Adipocyte (in vitro differentiated cells): ENCODE results near the gene NPDC1.

Experiments
- DNase-seq: peaks from one replicate; pipeline ENCODE4 v3.0.0-alpha.2; 2015; ENCODE audit warnings: low read depth
- H3K27me3 ChIP-seq: replicated peaks from 2 replicates; pipeline ENCODE4 v1.7.0; 2013; ENCODE audit warnings: mild to moderate bottlenecking, low read length, moderate library complexity; ENCODE audit not compliant: control insufficient read depth, insufficient read depth
- H3K36me3 ChIP-seq: 2 replicates; pipeline ENCODE4 v1.7.0; 2013; ENCODE audit warnings: low read length, mild to moderate bottlenecking, moderate library complexity; ENCODE audit not compliant: control insufficient read depth, insufficient read depth, severe bottlenecking
- H3K4me1 ChIP-seq: 2 replicates; pipeline ENCODE4 v1.7.0; 2013; ENCODE audit warnings: mild to moderate bottlenecking, low read length, moderate library complexity; ENCODE audit not compliant: control insufficient read depth, insufficient read depth
- H3K4me3 ChIP-seq: 2 replicates; pipeline ENCODE4 v1.7.0; 2013; ENCODE audit warnings: mild to moderate bottlenecking, low read length, moderate library complexity
- H3K9ac ChIP-seq: 2 replicates; pipeline ENCODE4 v1.7.0; 2013; ENCODE audit warnings: mild to moderate bottlenecking, low read length, moderate library complexity
- H3K9me3 ChIP-seq: 2 replicates; pipeline ENCODE4 v1.7.0; 2013; ENCODE audit warnings: mild to moderate bottlenecking, low read length, moderate library complexity; ENCODE audit not compliant: control insufficient read depth

The NPDC1 gene

DNA sequence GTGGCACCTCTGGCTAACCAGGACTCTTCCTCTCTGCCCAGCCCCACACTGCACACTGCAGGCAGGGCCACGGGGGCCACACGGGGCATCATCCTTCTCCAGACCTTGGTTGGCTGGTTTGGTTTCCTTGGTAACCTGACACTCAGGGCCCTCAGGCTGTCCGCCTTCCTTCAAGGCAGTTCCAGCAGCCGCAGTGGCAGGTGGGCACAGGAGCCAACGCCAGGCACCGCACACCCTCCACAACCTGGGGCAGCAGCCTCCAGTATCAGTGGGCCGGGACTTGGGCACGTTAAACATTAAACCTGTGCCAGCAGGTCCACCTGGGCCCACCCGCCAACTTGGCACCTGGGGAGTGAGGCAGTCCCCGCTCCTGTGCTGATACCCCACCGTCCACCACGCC, 1.9 kb downstream of the NPDC1 start:
- H3K9ac ChIP-seq = peak overlapping the region; percentile 82
- no peaks in the 10 kb centered on the region for H3K9me3 ChIP-seq
- H3K36me3 ChIP-seq = peaks cover 11% of the 10 kb centered on the region
- H3K27me3 ChIP-seq = peaks cover 13% of the 10 kb centered on the region
- no peak overlapping the region for H3K4me3 ChIP-seq
- H3K4me1 ChIP-seq = peaks cover 17% of the 10 kb centered on the region
- DNase-seq = no peak

DNA sequence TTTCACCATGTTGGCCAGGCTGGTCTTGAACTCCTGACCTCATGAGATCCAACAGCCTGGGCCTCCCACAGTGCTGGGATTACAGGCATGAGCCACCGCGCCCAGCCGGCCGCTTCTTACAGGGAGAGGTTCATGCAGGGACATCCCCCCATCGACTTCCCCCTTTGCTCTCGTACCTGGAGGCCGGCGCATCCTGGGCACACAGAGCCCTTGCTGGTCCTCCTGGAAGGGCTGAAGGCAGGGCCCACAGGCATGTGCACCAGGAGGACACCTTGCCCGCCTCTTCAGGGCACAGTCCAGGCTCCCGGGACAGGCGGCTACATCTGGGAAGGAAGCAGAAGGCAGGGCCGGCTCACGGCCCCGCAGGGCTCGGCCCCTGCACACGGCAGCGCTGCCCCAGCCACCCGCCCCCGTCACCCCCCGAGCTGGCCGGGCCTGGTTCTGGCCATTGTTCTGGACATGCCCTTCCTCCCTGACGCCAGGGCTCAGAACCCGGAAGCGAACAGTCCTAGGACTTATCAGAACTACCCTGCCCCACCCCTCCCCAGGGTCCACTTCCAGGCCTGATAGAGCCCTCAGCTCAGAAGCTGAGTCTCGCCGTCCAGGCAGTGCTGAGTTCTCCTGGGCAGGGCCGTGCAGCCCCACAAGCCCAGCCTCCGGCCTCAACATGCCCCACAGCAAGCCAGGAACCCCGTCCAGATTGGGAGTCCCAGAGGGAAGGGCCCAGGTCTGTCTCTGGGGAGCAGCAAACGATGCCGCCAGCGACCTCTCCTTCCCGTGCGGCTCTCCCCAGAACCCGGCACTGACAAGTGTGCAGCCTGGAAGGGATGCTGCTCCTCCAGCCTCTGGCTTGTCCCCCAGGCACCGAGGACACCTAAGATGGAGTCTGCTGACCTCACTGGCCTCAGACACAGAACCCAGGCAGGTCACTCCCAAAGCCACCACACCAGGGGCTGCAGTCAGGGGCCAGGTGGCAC, 2.9 kb downstream of the NPDC1 start:
- no peak for DNase-seq
- Histone ChIP-seq H3K4me3 (no peak overlapping the region), H3K9ac (peak overlapping the region; percentile 22), H3K36me3 (peaks cover 13% of the 10 kb centered on the region), H3K4me1 (peaks cover 17% of the 10 kb centered on the region), H3K9me3 (no peaks in the 10 kb centered on the region), H3K27me3 (peaks cover 12% of the 10 kb centered on the region)

DNA sequence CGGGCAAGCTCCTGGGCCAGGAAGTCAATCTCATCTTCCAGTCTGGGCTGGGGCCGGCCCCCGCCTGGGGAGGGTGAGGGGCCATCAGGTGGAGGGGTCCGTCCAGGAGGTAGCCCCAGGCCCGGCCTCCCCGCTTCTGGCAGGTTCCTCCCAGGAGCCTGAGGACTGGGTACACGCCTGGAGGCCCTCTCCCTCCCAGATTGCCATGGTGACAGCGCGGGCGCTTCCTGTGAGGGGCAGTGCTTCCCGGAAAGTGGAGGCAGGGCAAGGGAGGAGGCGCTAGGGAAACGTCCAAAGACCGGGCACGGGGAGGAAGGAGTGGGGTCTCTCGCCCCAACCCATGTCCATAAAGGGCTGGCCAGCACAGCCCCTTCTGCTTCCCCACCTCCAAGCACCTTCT, 4.9 kb downstream of the NPDC1 start:
- Histone ChIP-seq H3K9ac (no peak overlapping the region), H3K4me1 (peaks cover 14% of the 10 kb centered on the region), H3K9me3 (no peaks in the 10 kb centered on the region), H3K4me3 (no peak overlapping the region), H3K27me3 (no peaks in the 10 kb centered on the region), H3K36me3 (peaks cover 13% of the 10 kb centered on the region)
- DNase-seq = no peak

DNA sequence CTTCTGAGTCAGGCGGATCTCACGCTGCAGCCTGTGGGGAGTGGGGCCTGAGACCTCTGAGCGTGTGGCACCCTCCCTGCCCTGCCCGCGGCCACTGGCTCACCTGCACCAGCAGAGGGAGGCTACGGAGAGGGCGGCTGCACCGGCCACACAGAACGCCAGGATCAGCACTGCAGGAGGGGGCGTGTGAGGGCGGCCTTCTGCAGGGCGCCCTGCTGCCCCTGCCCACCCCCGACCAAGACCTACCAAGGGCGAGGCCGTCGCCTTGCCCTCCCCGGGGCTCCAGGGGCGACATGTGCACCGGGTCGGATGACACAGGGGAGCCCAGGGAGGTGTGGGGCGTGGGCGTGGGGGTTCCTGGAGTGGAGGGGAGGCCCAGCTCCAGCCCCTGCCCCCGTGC, 5.4 kb downstream of the NPDC1 start:
- Histone ChIP-seq H3K36me3 (peaks cover 13% of the 10 kb centered on the region), H3K4me3 (no peak overlapping the region), H3K4me1 (peaks cover 14% of the 10 kb centered on the region), H3K27me3 (no peaks in the 10 kb centered on the region), H3K9ac (no peak overlapping the region), H3K9me3 (no peaks in the 10 kb centered on the region)
- no peak for DNase-seq

DNA sequence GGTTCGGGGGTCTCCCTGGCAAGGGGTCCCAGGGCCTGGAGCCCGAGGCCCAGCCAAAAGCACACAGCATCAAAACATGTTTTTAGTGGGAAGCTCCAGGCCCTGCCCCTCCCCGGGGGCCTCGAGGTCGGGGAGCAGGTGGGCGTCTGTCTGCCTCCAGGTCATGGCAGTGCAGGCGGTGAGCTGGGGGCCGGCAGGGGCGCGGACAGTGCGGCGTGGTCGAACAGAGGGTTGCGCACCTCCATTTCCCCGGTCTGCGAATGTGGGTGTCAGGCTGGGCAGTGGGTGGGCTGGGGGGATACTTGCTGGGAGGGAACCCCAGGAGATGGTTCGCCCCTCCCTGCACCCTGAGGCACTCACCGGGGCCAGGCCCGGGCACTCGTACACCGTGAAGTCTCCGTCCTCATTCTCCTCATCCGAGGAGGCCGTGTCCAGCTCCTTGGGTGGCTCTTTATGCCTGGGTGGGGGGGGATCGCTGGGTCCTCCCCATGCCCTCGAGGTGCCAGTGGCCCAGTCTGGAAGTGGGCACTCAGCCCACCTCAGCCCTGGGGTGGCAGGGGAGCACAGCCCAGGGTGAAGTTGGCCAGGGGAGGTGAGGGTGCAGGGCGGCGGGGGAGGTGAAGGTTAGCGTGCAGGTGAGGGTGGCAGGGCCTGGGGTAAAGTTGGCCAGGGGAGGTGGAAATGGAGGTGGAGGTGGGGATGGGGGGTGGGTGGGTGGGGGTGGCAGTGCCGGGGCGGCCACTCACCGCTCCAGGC, 6.2 kb downstream of the NPDC1 start:
- peaks cover 9% of the 10 kb centered on the region for H3K4me1 ChIP-seq
- no peaks in the 10 kb centered on the region for H3K27me3 ChIP-seq
- H3K9ac ChIP-seq = no peak overlapping the region
- peaks cover 13% of the 10 kb centered on the region for H3K36me3 ChIP-seq
- H3K4me3 ChIP-seq = no peak overlapping the region
- H3K9me3 ChIP-seq = no peaks in the 10 kb centered on the region
- no peak for DNase-seq

DNA sequence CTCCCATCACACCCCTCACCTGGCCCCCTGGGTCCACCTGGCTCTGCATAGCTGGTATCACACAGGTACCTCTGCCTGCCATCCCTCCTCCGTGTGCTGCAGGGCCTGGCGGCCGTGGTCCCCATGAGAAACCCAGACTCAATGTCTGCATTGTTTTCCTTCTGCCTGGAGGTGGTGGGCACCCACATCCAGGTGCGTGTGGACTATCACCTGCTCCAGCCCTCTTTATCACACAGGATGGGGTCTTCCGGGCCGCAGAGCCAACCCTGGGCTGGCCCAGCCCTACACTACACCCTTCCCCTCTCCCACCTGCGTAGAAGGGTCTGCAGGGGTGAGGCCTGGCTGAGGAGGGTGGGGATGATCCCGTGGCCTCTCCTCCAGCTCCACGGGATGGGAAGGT, 7.1 kb downstream of the NPDC1 start:
- no peak for DNase-seq
- Histone ChIP-seq H3K36me3 (peaks cover 13% of the 10 kb centered on the region), H3K4me3 (no peak overlapping the region), H3K9ac (no peak overlapping the region), H3K4me1 (peaks cover 4% of the 10 kb centered on the region), H3K9me3 (no peaks in the 10 kb centered on the region), H3K27me3 (no peaks in the 10 kb centered on the region)

DNA sequence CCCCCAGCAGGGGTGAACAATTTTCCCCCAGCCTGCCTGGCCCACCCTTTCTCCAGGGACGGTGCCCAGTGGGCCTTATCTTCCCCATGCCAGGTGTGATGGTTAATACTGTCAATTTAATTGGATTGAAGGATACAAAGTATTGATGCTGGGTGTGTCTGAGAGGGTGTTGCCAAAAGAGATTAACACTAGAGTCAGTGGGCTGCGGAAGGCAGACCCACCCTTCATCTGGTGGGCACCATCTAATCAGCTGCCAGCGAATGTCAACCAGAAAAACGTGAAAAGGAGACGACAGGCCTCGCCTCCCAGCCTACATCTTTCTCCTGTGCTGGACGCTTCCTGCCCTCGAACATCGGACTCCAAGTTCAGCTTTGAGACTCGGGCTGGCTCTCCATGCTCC, 8.5 kb downstream of the NPDC1 start:
- Histone ChIP-seq H3K27me3 (no peaks in the 10 kb centered on the region), H3K36me3 (peaks cover 13% of the 10 kb centered on the region)
- no peak for DNase-seq

DNA sequence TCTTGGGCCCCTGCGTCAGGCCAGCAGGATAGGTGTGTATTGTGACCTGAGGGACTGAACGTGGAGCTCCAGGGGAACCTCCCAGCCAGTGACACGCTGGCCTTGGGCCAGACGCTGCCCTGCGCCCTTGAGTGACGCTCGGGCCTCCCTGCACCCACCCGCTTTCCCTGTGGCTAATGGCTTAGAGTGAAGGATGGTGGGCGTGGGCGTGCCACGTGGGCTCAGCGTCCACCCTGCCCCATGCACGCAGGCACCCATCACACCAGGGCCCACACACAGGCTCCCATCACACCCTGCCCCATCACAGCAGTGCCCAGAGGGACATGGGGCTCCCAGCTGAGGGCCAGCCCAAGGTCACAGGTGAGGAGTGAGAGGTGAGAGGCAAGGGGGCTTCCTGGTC, 8.9 kb downstream of the NPDC1 start:
- Histone ChIP-seq H3K36me3 (peaks cover 13% of the 10 kb centered on the region), H3K27me3 (no peaks in the 10 kb centered on the region), H3K9me3 (no peaks in the 10 kb centered on the region), H3K4me3 (no peak overlapping the region), H3K9ac (no peak overlapping the region), H3K4me1 (no peaks in the 10 kb centered on the region)
- no peak for DNase-seq

More for the DNA sequence above, 8.5 kb downstream of the NPDC1 start:
- H3K4me1 ChIP-seq = no peaks in the 10 kb centered on the region
- no peak overlapping the region for H3K9ac ChIP-seq
- H3K4me3 ChIP-seq = no peak overlapping the region
- H3K9me3 ChIP-seq = no peaks in the 10 kb centered on the region

DNA sequence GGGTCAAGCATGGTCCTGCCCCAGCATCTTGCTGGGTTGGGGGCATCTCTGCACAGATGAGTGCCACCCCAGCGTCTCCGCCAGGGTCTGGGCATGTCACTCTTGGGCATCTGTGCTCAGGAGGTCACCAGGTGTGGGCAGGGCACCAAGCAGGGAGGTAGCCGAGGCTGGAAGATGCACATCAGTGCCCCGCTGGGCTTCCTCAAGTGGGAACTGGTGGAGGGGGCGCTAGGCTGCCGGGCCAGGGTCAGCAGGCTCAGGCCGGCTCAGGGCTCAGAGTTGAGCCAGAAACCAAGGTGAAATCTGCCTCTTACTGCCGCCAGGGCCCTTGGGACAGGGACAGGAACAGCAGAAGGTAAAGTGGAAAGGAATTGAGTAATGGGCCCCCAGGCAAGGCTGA, 10.0 kb downstream of the NPDC1 start:
- no peaks in the 10 kb centered on the region for H3K4me1 ChIP-seq
- H3K9me3 ChIP-seq = no peaks in the 10 kb centered on the region

DNA sequence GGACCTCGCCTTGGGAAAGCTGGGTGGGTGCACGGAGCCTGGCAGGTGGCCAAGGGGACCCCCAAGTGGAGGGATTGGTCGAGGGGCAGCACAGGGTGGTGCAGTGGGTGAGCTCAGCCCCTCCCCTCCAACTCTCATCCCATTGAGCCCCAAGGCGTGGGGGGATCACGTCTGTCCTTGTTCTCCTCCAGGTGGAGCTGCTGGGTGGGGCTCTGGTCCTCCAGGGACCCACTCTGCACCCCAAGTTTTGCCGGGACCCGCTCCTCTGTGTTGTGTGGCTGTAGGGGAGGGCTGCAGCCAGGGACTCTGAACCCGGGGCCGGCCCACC, 10.5 kb downstream of the NPDC1 start:
- H3K4me3 ChIP-seq = no peak overlapping the region
- no peak overlapping the region for H3K9ac ChIP-seq
- H3K9me3 ChIP-seq = no peaks in the 10 kb centered on the region
- H3K36me3 ChIP-seq = peaks cover 13% of the 10 kb centered on the region
- H3K4me1 ChIP-seq = no peaks in the 10 kb centered on the region
- no peak for DNase-seq
- no peaks in the 10 kb centered on the region for H3K27me3 ChIP-seq

More for the DNA sequence above, 10.0 kb downstream of the NPDC1 start:
- Histone ChIP-seq H3K4me3 (no peak overlapping the region), H3K9ac (no peak overlapping the region), H3K27me3 (no peaks in the 10 kb centered on the region), H3K36me3 (peaks cover 13% of the 10 kb centered on the region)
- DNase-seq = no peak

DNA sequence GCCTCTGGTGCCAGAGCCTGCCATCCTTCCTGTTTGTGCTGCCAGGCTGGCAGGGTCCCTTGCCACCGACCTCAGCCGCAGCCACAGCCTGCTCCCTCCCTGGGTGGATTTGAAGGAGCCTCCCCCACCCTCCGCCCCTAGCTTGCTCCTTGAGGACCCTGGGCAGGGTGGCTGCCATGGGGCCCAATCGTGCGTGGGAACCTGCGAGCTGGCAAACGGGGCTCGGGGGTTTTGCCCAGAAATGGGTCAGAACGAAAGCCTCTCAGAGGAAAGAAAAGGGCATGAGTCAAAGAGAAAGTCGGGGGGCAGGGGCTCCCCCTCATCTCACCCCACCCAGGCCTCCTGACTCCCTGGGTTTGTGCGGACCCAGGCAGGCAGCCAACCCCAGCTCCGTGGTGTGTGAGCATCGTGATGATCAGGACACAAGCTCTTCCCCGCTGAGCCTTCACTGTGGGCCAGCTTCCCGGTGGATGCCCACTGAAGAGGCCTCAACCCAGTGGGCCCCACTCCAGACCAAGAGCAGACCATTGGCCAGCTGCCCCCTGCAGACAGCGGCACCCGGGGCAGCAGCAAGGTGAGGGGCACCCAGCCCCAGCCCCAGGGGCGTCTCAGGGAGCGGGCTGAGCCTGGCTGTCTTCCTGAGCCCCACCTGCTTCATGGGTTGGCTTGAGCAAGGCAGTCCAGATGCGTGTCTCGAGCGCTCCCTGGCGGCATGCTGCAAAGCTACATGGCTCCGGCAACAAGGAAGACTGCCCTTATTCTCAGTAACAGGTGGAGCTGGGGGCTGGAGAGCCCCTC, 11.1 kb downstream of the NPDC1 start:
- Histone ChIP-seq H3K9me3 (no peaks in the 10 kb centered on the region), H3K4me1 (no peaks in the 10 kb centered on the region), H3K9ac (no peak overlapping the region), H3K27me3 (no peaks in the 10 kb centered on the region), H3K36me3 (peaks cover 10% of the 10 kb centered on the region), H3K4me3 (no peak overlapping the region)
- DNase-seq = peak; percentile 91
